Measurements from ENCODE around the gene SH2D4B.

SH2D4B gene

DNA sequence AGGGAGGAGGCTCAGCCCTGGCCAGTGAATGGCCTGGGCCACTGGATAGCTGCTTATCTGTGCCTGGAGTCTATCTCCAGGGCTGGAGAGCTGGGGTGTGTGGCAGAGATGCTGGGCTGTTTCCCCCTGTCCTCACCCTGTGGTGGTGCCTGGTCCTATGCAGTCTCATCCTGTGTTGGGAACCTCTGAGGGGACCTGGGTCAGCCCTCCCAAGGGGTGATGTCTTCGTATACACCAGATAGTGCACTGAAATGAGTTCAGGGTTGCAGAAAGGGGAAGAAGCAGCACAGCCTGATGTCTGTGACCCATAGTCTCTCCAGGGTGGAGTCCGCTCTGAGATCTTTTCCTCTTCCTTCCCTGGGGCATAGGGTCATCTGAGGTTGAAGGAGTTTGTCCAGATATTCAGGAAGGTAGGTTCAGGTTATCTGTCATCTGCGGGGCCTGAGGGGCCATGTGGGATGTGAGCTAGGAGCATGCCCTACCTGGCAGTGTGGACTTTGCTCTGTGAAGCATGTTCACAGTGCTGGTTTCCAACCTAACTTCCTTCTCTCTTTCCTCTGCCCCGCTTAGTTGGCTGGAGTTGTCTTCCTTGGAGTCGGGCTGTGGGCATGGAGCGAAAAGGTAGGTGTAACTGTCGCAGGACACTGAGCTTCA lies 33.4 kb upstream of the SH2D4B start:
- DNase-seq, result no peak

DNA sequence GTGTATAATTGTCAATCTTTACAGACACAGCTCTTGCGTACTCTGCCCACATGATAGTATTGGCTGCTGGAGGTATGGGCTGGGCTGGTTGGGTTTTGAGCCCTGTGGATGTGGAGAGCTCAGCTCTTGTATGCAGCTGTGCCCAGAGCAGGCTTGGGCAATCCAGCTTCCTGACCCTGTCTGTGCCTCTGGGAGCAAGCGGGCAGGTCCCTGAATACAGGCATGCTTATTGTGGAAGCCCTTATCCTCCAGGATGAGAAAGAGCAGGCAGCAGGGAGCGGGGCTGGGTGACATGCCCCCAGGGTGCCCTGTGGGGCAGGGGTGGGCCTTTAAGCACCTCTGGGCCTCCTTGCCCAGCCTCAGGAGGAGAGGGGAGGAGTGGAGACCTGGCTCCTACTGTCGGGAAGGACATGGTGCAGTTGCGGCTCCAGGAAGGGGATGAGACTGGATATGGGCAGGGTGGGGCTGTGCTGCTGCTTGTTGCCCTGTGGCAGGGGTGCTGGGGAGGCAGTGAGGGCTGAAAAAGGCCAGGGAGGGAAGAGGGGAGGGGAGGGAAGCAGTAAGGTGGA lies 32.7 kb upstream of the SH2D4B start:
- DNase-seq, result no peak

DNA sequence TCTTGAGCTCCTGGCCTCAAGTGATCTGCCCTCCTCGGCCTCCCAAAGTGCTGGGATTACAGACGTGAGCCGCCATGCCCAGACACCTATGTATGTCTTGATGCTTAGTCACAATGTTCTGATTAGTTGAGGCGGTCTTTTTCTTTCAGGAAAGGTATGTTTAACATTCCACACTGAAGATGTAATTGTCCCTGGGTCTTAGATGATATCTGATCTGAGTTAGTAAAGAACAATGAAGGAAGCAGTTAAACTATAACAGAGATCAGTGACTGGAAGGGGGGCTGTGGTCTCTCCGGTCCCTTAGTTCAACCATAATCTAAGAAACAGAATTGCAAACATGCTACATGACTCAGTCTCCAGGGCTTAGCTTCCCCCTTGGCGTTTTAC lies 31.5 kb upstream of the SH2D4B start:
- DNase-seq, result no peak

DNA sequence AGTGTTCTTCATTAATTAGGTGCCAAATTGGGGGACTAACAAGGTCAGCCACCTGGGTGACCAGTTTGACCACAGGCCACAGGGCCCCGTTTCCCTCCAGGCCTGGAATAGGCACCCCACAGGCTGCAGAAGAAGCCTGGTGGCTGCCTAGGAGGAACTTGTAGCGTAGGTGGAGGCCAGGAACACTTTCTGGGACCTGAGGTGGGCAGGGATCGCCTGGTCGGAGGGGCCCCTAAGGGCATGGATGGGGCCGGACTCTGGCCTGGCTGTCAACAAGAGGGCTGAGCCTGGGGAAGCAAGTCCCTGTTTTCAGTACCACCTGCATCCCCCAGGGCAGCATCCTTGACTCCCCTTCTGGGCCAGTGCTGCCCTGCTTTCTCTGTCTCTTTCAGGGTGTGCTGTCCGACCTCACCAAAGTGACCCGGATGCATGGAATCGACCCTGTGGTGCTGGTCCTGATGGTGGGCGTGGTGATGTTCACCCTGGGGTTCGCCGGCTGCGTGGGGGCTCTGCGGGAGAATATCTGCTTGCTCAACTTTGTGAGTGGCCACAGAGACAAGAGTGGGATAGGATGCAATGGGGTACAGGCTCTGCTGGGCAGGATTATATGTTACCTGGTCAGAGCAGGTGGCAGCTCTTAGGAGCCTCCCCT lies 30.7 kb upstream of the SH2D4B start:
- DNase-seq, result no peak

DNA sequence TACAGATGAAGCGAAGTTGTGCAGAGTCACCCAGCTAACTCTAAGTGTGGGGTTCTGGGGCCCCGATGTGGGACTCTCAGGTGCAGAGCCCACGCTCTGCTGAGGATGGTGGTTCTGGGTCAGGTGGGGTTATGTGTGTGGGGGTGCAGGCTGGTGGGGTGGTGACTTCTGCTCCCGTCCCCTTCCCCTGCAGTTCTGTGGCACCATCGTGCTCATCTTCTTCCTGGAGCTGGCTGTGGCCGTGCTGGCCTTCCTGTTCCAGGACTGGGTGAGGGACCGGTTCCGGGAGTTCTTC lies 28.6 kb upstream of the SH2D4B start:
- no peak for DNase-seq

DNA sequence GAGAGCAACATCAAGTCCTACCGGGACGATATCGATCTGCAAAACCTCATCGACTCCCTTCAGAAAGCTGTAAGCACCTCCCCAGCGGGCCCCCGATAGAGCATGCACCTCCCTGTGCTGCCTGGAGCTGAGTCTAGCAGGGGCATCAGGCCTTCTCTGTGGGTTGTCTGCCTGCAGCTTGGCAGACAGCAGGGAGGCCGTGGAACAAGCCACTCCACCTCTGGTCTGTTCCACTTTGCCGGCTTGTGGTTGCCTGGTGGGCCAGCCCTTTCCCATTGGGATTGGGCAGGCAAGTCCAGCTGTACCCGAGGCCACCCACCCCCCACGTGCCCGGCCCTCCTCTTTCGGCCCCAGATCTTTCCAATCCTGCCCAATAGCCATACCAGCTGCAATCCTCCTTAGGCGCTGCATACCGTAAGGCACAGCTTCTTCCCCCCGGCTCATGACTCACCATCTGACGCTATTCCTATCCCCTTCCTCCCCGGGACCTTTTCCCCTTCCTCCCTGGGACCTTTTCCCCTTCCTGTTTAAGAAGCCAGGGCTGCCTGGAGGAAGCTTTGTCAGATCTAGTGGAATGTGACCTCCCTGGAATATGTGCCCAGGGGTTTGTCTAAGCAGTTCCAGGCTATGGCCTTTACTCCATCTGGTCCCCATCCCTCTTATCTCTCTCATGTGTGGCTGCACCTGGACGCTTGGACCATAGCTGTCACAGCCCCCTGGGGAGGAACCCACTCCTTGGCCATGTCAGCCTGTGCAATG lies 28.1 kb upstream of the SH2D4B start:
- DNase-seq, result no peak

DNA sequence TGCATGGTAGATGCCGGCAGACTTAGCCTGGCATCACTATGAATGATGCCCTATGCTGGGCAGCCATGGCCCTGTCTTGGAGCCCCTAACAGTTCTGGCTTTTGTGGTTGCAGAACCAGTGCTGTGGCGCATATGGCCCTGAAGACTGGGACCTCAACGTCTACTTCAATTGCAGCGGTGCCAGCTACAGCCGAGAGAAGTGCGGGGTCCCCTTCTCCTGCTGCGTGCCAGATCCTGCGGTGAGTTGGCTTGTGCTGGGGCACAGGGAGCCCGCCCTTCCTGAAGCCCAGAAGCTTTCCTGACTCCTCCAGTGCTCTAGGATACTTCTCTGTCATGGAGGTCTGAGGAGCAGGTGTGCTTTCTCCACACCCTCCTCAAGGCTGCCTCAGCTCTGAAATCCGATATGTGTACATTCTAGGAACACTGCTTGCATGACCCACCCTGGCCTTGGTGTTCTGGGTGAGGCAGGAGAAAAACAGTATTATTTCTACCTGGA lies 25.6 kb upstream of the SH2D4B start:
- no peak for DNase-seq

DNA sequence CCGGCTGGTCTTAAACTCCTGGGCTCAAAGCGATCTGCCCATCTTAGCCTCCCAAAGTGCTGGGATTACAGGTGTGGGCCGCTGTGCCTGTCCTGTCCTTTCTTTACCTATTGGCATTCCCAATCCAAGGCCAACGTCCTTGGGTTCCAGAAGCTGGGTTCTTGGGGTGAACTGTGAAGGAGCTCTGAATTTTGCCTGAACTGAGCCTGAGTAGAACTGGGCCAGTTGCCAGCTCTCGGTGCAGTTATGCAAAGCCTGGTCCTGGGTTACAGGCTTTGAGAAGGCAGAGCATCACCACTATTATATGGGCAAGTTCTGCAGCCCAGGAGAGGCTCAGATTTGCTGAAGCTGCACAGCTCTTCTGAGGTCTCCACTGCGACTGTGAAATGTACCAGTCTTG lies 24.6 kb upstream of the SH2D4B start:
- no peak for DNase-seq

DNA sequence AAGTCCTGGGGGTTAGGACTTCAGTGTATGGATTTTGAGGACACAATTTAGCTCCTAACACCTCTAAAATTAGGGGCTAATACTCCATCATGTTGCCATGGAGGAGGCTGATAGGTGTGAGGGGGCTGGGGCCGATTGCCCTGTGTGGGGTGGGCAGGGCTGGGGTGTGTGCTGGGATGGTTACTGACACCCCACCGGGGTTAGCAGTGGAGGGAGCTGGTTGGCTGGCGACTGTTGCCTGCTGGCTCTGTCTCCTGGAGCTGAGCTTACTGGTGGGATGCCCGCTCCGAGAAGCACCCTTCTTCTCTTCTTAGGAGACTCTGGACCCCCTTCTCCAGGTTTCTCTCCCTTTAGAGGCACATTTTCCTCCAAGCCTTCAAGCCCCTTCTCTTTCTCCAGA lies 22.2 kb upstream of the SH2D4B start:
- DNase-seq, result no peak

DNA sequence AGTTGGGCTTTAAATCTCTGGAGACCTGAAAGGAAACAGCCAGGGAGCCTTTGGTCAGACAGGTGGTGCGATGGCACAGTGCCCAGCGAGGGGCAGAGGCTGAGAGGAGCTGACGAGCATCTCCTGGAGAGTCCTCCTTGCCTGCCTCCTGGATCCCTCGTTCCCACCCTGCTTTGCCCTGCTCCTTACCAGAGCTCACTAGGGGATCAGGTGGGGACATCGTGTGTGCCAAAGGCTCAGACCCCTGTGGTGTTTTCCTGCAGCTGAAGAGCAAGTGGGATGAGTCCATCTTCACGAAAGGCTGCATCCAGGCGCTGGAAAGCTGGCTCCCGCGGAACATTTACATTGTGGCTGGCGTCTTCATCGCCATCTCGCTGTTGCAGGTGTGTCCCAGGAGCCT lies 21.8 kb upstream of the SH2D4B start:
- no peak for DNase-seq

DNA sequence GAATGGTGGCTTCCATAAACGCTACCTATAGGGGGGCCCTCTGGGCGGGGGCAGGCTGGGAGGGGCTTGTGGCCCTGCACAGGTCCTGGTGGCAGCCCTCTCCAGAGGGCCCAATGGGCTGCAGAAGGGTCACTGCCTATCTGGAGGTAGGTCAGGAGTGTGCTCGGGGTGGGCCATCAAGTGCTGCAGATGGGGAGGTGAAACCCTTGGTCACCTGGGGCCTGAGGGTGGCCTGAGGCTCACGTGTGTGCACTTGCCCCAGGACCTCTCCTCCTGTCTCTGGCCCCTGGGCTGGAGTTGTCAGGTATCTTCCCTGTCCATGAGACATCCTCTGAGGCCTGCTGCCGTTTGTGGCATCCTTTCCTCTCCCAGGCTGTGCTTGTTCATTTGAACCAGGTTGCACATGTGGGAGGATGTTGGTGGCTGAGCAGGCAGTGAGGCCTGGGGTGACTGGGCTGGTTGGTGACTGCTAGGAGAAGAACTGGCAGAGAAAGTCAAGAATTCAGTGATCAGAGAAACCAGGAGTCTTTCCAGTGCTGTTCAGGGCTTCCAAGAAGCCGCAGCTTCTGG lies 21.1 kb upstream of the SH2D4B start:
- DNase-seq, result no peak

DNA sequence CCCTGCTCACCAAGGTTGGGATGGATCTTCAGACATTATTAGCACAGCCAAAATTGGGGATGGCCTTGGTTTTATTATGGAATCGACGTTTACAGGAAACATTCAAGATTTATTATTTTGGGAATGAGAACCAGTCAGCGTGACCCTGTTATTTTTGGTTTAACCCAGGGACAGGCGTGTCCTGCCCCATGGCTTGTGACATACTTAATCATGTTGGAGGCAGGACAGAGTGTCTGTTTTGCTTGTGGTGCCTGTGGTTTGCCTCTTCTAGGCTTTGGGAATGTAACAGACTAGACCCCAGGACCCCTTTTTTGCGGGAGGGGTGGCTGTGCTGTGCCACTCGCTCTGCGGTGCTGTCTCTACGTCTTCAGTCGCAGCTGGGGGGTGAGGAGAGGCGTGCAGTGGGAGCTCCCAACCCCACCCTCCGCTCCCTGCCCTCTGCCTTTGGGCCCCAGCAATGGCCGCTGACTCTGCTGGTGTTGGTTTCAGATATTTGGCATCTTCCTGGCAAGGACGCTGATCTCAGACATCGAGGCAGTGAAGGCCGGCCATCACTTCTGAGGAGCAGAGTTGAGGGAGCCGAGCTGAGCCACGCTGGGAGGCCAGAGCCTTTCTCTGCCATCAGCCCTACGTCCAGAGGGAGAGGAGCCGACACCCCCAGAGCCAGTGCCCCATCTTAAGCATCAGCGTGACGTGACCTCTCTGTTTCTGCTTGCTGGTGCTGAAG lies 20.1 kb upstream of the SH2D4B start:
- DNase-seq, result no peak

DNA sequence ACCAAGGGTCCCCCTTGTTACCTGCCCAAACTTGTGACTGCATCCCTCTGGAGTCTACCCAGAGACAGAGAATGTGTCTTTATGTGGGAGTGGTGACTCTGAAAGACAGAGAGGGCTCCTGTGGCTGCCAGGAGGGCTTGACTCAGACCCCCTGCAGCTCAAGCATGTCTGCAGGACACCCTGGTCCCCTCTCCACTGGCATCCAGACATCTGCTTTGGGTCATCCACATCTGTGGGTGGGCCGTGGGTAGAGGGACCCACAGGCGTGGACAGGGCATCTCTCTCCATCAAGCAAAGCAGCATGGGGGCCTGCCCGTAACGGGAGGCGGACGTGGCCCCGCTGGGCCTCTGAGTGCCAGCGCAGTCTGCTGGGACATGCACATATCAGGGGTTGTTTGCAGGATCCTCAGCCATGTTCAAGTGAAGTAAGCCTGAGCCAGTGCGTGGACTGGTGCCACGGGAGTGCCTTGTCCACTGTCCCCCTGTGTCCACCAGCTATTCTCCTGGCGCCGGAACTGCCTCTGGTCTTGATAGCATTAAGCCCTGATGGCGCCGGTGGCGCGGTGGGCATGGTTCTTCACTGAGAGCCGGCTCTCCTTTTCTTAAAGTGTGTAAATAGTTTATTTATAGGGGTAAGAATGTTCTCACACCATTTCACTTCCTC lies 19.4 kb upstream of the SH2D4B start:
- DNase-seq, result no peak

DNA sequence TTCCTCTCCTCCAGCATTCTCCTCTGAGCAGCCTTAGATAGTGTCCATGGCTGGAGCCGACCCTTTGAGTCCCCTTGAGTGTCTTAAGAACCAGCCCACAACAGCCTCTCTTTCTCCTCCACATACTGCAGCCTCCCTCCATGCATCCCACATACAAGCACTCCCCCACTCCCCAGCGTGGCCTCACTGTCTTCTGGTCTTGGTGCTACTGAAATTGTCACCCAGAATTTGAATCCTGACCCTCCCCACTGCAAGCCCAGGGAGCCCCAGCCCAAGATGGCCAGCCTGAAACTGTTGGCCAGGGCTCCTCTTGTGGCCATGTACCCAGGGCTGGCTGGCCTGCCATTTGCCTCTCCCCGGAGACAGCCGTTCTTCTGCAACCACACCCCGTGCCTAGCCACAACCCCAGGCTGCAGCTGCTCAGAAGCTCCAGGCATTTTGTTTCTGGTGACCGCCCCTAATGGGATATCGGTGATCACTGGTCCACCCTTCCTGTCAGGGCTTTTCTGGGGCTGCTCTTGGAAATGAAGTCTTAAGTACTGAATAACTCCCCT lies 18.8 kb upstream of the SH2D4B start:
- DNase-seq, result no peak

DNA sequence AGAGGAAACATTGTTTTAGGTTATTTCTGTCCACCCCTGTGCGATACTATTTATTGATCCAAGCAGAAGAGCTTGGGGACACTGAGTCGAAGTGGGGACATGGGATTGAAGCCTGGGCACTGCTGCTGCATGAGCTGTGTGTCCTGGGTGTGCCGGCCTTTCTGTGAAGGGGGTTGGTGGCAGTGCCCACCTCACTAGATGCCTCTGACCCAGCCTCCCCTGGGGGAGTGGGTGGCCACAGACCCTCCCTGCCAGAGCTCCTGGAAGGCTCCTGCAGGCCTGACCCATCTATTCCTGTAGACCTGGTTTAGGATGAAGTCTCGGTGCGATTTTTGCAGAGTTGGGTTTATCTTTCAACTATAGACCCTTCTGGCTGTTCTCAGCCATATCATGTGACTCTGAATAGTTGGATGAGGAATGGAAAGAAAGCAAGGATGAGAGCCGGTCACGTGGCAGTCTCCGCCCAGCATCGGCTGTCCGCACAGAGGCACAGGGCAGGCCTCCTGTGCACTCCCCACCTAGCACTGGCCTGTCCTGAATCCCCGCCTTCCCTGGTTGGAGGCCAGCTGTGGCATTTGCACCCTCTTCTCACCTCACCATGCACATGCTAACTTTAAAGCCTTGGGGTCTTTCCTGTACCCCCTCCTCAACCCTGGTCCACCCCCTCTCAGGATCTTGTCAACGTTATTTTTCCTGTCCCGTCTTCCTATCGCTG lies 17.6 kb upstream of the SH2D4B start:
- no peak for DNase-seq

DNA sequence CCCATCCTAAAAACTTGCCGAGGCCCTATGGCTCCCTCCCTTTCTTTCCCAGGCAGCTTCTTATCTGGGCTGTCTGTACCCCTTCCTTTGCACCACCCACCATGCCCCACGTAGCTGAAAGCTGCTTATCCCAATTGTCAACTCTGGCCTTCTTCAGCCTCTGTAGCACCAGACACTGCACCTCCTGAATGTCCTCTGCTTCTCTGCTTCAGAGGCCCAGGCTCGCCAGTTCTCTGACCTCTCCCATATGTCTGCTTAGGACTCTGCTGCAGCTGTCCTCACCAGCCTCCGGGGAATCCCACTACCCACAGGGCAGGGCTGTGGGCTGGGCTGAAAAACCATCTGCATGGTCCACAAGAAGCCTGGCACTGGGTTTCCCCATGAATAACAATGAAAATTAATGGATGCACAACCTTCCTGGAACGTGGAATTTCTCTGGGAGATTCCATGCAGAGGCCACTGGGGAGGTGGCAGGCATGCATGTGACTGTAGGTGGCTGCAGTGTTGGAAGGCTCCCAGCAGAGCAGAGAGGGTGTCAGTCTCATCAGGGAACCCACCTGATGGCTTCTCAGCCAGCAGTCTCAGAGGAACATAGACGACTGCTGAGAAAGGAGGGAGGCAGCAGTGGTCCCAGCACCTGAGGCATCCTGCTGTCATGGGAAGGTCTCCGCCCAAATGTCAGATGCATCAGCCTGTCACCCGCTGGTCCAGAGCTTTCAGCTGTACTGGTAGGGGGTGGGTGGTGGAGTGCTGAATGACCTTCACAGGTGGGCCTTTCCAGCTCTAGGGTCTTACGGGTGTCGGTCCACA lies 16.8 kb upstream of the SH2D4B start:
- DNase-seq, result no peak

DNA sequence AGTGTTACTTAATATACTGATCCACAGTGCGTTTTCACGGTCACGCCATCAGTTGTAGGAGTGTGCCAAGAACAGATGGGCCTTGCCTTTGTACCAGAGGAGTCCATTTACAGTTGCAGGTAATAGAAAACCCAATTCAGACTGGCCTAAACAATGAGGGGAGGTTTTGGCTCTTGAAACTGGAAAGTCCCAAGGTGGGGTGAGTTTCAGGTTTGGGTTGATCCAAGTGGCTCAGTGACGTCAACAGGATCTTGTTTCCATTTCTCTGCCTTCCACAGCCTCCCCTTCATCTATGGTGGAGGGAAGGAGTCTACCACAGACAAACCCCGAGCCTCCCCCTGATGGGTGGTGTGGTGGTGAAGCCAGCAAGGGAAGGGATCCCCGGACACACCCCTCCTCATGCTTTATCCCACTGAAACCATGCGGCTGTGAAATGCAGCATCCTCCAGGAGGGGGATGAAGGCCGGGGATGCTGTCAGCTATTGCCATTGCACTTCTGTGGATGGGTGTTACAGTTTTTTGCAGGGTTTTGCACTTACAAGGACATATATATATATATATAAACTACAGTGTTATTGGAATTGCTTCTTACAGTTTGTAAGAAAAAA lies 14.8 kb upstream of the SH2D4B start:
- no peak for DNase-seq

DNA sequence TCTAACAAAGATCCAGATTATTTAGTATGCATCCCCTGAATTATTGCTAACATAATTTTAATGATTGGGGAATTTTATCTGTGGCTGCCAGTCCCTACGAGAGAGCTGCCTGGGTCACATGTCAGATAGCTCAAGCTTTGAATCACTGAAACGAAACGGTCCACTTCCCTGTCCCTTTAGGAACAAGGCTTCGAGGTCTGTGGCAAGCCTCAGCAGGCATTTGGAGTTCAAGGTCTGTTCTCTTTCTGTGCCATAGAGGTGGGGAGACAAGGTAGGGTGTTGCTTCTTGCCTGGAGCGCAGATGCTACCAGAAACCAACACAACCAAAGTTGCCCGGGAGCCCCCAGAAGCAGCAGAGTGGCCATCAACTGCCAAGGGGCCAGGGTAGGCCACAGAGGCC lies 13.9 kb upstream of the SH2D4B start:
- no peak for DNase-seq

DNA sequence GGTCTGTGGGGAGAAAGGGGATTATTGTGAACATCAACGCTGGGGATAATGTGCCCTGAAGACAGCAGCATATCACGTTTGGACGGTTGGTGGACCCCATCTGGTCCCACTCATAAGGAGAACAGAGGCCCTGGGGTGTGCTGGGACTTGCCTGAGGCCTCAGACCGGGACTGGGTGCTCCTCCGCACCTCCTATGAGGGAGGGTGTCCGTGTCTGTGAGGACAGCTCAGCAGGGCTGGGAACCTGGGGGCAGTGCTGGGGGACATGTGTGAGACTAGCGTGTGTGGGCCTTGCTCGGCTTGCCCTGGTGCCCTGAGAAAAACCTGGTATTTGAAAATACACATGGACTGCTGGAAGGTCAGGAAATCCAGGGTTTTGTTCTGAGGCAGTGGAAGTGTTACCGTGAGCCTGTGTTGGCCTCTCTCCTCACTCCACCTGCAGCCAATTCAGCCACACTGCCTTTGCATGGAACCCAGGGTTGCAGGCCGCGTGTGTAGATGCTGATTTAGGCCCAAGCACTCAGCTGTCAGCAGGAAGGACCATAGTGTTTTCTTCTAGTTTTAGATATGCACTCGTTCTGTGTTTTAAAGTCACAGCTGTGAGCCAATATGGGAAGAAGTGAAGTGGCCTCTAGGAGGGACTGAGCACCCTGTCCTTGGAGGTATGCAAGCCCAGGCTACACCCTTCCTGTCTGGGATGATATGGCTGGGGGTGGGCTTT lies 13.4 kb upstream of the SH2D4B start:
- no peak for DNase-seq
